NK-92 treated with Interleukin-12 subunit alpha and Interleukin-12 subunit beta, amount 100 ng/mL, for 24 hours (cell line): ENCODE data around the gene SIGLEC10.
"Not testable (repeated sequence)": the region's sequence is repeated elsewhere in the genome, so short reads cannot be mapped to it uniquely, and the experiment has no call there.

Experiments used
- DNase-seq: peaks from one replicate; lab custom pipeline; 2025; lab: John Stamatoyannopoulos, UW

SIGLEC10 gene, protein sequence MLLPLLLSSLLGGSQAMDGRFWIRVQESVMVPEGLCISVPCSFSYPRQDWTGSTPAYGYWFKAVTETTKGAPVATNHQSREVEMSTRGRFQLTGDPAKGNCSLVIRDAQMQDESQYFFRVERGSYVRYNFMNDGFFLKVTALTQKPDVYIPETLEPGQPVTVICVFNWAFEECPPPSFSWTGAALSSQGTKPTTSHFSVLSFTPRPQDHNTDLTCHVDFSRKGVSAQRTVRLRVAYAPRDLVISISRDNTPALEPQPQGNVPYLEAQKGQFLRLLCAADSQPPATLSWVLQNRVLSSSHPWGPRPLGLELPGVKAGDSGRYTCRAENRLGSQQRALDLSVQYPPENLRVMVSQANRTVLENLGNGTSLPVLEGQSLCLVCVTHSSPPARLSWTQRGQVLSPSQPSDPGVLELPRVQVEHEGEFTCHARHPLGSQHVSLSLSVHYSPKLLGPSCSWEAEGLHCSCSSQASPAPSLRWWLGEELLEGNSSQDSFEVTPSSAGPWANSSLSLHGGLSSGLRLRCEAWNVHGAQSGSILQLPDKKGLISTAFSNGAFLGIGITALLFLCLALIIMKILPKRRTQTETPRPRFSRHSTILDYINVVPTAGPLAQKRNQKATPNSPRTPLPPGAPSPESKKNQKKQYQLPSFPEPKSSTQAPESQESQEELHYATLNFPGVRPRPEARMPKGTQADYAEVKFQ

DNA sequence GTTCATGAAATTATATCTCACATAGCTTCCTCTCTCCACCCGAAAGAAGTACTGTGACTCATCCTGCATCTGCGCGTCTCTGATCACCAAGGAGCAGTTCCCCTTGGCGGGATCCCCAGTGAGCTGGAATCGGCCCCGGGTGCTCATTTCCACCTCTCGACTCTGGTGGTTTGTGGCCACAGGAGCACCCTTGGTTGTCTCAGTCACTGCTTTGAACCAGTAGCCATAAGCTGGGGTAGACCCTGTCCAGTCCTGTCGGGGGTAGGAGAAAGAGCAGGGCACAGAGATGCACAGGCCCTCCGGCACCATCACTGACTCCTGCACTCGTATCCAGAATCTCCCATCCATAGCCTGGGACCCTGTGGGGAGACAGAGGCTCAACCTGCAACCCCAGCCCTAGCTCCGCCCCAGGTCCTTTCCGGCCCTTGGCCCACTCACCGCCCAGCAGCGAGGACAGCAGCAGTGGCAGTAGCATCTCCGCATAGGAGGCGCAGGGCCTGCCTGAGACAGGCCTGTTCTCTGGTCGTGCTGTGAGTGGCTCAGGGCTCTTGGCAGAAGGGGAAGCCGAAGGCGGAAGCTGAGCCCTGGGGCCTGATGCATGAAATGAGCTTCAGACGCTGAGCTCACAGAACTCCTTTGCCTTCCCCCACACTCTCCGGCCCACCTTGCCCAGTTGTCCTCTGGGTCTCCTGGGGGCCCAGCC, at the start of gene SIGLEC10:
SIGLEC10 (minus strand) TSS at position 536 of the 703 bp plus-strand sequence; CDS start at position 475, 61 bp downstream.
- DNase-seq, result no peak

- DNase-seq, result no peak
Measured at GRCh38 chr19:51466723-51467122, 49.3 kb upstream of the SIGLEC10 start.

DNA sequence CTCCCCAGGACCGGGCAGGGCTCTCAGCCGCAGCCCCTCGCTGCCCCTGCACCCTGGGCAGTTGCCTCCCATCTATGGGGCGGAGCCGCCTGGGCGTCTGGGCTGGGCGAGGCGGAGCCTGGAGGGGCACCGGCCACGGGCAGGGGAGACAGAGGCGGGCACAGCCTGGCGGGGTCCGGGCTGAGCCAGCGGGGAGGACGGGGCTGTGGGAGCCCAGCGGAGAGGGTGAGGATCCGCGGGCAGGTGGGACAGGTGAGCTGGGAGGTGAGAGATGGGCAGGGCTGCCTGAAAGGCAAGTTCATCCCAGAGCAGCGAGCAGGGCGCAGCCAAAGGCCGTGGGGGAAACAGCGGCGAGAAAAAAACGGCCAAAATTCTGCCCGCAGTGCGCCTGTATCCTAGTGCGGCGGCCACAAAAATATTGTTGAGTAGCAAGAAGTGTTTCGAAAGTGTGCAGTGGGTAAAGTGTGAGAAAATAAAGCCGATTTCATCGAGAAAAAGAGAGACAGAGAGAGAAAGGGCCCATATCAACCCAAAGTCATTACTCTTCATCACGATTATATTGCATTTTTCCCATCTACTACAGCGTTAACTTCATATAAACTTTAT, 46.6 kb upstream of the SIGLEC10 start:
- not testable (repeated sequence) for DNase-seq

- DNase-seq, result no peak
Measured at GRCh38 chr19:51462681-51463080, 45.2 kb upstream of the SIGLEC10 start.

DNA sequence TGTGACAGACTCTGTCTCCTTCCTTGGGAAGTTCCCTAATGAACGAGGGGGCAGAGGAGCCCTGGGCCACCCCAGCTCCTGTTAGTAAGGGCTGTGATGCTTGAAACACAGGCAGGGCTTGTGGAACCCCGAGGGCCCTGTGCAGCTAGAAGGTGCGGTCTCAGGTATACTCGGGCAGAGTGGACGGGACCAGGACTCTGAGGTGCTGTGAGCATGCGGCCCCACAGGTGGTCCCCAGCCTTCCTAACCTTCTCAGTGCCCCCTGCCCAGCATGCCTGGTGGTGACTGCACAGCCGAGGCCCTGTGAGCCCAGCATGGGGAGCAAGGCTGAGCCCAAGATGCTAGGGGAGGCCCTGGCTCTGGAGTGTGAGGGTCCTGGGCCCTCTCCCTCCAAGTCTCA, 44.8 kb upstream of the SIGLEC10 start:
- DNase-seq, result no peak

DNA sequence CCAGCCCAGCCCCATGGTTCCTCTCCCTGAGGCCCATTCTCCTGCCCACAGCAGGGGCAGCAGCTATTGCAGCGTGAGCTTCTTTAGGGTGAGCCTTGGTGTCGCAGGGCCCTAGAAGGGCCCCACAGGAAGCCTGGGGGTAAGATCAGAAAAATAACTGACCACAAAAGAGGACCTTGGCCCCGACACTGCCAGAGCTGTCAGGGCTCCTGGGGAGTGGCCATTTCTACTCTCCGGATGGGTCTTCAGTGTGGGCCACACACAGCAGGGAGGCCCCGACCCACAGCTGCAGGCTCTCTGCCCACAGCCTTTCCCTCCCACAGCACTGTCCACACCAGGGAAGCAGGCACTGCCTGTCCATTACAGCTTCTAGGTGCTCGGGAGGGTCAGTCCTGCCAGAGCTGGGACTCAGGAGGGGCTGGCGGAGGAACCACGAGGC, 44.3 kb upstream of the SIGLEC10 start:
- no peak for DNase-seq

GRCh38 chr19:51460164-51460992, 42.9 kb upstream of the SIGLEC10 start:
- DNase-seq, result no peak

DNA sequence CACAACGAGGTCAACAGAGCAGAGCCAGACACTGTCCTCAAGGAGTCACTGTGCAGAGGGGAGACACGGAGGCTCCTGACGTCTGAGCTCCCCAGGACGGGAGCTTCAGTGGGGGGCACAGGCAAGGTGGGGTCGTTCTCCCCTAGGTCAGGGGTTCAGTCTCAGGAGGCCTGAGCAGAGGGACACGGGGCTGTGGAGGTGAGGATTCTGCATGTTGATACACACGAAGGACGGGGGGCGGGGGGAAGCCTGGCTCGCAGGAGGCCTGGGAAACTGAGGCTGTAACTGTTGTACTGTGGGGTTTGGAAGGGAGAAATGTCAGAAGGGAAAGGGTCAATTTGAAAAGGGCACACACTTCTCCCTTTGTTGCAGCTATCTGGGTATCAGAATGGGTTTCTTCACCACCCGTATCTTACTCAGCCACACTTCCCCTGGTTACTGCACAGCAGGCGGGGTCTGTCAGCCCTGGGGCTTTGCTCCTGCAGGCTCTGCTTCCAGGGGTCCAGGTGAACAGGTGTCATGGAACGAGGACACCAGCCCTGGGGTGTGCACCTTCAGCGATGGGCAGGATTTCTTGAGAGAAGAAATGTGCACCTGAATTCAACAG, 41.6 kb upstream of the SIGLEC10 start:
- no peak for DNase-seq

DNA sequence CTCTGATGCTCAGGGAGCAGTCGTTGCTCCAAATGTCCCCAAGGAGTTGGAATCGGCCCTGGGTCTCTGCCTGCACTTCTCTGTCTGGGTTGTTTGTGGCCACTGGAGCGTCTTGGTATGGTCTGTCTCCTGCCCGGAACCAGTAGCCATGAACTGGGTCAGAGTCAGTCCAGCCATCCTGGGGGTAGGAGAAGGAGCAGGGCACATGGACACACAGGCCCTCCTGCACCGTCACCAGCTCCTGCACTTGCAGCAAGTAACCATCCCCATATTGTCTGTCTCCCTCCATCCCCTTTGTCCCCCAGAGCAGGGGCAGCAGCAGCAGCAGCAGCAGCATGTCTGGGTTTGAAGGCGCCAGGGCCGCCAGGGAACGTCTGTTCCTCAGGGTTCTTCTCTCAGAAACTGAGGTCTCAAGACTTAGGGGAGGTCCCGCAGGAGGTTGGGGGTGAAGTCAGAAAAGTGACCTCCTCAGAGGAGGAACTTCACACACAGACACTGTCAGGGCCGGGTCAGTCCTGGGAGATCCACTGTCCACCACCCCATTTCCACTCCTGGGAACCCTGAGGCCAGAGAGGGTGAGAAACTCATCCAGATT, 40.7 kb upstream of the SIGLEC10 start, which contains the start of gene SIGLEC8:
SIGLEC8 (minus strand) TSS at position 404 of the 595 bp plus-strand sequence; CDS start at position 337, 67 bp downstream.
- no peak for DNase-seq

DNA sequence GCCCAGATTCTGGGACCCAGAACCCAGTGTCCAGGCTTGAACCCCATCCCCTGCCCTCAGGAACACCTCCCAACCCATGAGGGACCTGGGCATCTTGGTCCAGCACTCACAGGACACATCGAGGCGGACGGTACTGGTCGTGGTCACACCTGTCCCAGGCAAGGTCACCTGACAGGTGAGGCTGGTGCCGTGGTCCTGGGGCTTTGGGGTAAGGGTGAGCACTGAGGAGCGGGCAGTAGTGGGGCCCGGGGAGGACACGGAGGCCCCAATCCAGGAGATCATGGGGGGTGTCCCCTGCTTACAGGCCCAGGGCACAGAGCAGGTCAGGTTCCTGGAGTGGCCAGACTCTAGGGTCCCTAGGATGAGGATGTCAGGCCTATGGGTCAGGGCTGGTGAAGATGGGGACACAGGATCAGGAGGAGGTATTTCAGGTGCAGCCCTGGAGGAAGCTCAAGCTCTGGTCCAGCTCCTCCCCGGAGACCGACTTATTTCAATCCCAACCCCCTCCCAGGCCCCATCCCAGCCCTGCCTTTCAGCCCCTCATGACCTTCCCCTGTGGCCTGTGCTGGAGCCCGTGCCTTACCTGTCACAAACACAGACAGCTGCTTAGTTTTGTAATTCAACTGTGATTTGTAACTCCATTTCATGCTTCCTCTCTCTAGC, 40.0 kb upstream of the SIGLEC10 start:
- no peak for DNase-seq

DNA sequence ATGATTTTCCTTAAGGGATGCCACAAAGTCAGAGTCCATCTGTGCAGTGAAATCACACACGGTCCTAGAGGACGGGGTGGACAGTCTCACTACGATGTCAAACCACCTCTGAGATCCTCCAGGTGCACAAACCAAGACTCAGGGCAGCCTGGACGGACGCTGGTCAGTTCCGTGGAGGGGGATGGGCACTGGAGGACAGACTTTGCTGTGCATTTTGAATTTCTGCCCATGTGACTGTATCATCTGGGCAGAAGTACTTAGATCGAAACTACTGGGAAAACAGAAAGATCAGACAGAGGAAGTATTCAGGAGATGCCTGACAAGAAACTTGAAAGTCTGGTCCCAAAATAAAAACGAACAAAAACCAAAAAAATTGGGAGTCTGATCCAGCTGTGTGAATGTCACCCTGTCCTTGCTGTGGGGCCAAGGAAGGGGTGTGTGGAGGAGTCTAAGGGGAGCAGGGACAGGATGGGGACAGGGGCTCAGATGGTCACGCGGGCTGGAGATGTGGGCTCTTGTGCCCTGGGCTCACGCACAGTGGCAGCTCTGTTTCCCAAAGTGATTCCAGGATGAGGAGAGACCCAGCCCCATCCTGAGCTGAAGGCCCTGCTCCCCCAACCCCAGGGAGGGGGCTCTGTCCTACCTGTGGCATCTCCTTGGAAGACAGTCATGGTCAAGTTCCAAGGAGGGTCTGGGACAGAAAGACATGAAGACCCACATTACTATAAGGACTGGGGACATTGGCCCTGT, 39.3 kb upstream of the SIGLEC10 start:
- DNase-seq, result no peak

- no peak for DNase-seq
Measured at GRCh38 chr19:51450730-51451307, 33.4 kb upstream of the SIGLEC10 start.

GRCh38 chr19:51448411-51449016, 31.1 kb upstream of the SIGLEC10 start:
- no peak for DNase-seq

GRCh38 chr19:51448011-51448410, 30.6 kb upstream of the SIGLEC10 start:
- DNase-seq, result no peak

GRCh38 chr19:51447510-51447909, 30.1 kb upstream of the SIGLEC10 start:
- DNase-seq, result not testable (repeated sequence)

DNA sequence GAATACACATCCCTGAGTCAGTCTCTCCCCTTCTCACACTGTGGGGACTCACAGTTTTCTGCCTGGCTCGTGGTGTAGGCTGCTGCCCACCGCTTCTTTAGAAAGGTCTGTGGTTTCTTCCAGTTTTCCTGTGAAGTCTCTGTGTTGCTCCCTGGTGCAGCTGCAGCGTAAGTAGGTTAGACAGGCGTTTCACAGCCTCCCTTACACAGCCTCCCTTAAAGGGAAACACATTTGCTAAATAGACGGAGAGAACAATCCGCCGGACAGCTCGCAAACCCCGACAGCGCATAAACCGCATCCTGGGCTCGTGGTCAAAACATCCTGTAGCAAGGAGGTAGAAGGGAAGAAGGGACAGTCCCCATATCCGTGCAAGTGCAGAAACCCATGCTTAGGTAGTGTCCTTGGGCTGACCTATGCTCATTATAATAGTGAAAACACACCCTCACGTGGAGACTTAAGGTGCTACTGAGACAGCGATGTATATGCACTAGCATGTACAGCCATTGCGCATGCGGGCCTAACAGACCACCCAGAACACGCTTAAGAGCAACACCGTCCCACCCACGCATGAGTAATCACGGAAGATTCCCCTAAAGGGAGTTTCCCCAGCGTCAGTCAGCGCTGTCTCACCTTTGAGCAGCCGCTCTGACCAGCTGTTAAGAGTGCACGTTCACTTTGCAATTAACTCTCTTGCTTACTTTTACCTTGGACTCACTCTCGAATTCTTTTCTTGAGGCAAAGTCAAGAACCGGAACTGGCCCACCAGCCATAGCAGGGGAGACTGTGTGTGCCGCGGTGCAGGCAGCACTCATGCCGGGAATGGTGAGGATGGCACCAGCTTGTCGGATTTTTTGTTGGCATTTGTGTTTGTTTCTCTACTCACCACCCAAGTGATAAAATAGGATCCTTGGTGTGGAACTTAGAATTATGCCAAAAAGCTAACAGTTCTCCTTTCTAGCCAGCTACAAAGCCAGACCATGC, 24.3 kb upstream of the SIGLEC10 start:
- peak; percentile 94 for DNase-seq

DNA sequence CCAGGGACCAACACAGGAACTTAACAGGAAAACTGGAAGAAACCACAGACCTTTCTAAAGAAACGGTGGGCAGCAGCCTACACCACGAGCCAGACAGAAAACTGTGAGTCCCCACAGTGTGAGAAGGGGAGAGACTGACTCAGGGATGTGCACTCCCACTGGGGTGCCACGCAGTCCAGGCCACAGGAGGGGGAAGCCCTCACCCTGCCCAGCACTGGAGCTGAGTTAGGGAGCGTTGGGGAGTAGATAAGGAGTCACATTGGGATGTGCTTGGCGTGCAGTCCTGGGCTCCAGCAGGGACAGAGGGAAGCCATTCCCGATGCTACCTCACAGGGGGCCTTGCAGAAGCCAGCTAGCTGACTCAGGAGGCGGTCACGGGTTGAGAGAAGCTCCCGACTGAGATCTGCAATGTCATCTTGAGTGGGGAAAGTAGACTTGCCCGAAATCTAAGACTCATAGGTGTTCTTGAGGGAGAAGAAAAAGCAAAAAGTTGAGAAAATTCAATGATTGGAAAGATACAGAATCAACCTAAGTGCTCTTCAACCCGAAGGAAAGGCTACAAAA, 23.5 kb upstream of the SIGLEC10 start:
- DNase-seq, result peak; percentile 56
